LNCaP clone FGC (cell line): ENCODE measurements around the gene ALDH3A1.
A peak's percentile ranks its signal among the peaks of the same experiment; 100 is the strongest.

ENCODE experiments used
- DNase-seq: peaks from one replicate; pipeline ENCODE4 v3.0.0-alpha.2; 2011; ENCODE audit warnings: low read depth
- H3K4me3 ChIP-seq: 2 replicates; pipeline ENCODE4 v1.5.1; 2011; ENCODE audit warnings: mild to moderate bottlenecking, low read depth, low read length, control low read depth
- CTCF ChIP-seq: IDR thresholded peaks from 2 replicates; pipeline ENCODE4 v1.5.1; 2012; ENCODE audit warnings: mild to moderate bottlenecking; ENCODE audit not compliant: control insufficient read depth, insufficient read depth; ENCODE audit errors: extremely low read depth

Gene ALDH3A1

GRCh38 chr17:19757536-19758180, 9.6 kb upstream of the ALDH3A1 start:
- no peak for TF ChIP-seq CTCF
- no peak for DNase-seq
- no peak overlapping the region for H3K4me3 ChIP-seq

GRCh38 chr17:19756546-19756945, 8.4 kb upstream of the ALDH3A1 start:
- no peak for TF ChIP-seq CTCF
- DNase-seq, result no peak
- no peak overlapping the region for H3K4me3 ChIP-seq

GRCh38 chr17:19755821-19756510, 7.9 kb upstream of the ALDH3A1 start:
- no peak overlapping the region for H3K4me3 ChIP-seq
- TF ChIP-seq CTCF, result no peak
- DNase-seq, result no peak

- DNase-seq, result no peak
- no peak for TF ChIP-seq CTCF
- H3K4me3 ChIP-seq, result no peak overlapping the region
Observed at GRCh38 chr17:19755392-19755791, 7.3 kb upstream of the ALDH3A1 start.

- peak; percentile 64 for DNase-seq
- H3K4me3 ChIP-seq, result no peak overlapping the region
- TF ChIP-seq CTCF, result peak; percentile 91
Observed at GRCh38 chr17:19753661-19754463, 5.8 kb upstream of the ALDH3A1 start.

GRCh38 chr17:19753051-19753509, 5.0 kb upstream of the ALDH3A1 start:
- DNase-seq, result peak; percentile 62
- H3K4me3 ChIP-seq, result no peak overlapping the region
- TF ChIP-seq CTCF, result no peak
